Caco-2 (cell line): ENCODE measurements around the gene STXBP2. TPM values are rescaled to one million over a fixed set of nuclear protein-coding genes. Genes with fewer than 3 reads are reported as not detected.

Experiments
- BruUV-seq: library from RNA; stranded (reverse); fragments of 400-500 nt; replicated peaks from 2 replicates; lab custom pipeline; 2021; lab: Mats Ljungman, UMichigan
- CTCF ChIA-PET: fragments of 300-600 bp; sonication (Branson Sonifier 250); formaldehyde crosslinking; loops from one replicate; lab custom pipeline; 2022; ENCODE audit warnings: antibody characterized with exemption; lab: Charles Lee
- POLR2A ChIA-PET: fragments of 300-600 bp; sonication (Branson Sonifier 250); formaldehyde crosslinking; loops from one replicate; lab custom pipeline; 2022; ENCODE audit warnings: antibody characterized with exemption; lab: Charles Lee
- DNase-seq, 2 experiments: peaks; one replicate each; pipeline versions ENCODE4 v3.0.0 to v3.0.0-alpha.2; 2020 to 2022
- H3K27me3 ChIP-seq: replicated peaks from 2 replicates; pipeline ENCODE4 v1.6.0; 2011; ENCODE audit warnings: low read length; ENCODE audit not compliant: control insufficient read depth, insufficient read depth
- H3K36me3 ChIP-seq: 2 replicates; pipeline ENCODE4 v1.5.1; 2011; ENCODE audit warnings: low read length; ENCODE audit not compliant: control insufficient read depth, insufficient read depth
- H3K4me1 ChIP-seq: fragments of 250-450 bp; sonication (Bioruptor Pico); 2 replicates; pipeline ENCODE4 v1.5.1; 2020; ENCODE audit warnings: mild to moderate bottlenecking
- H3K4me3 ChIP-seq: 2 replicates; pipeline ENCODE4 v1.5.1; 2011; ENCODE audit warnings: low read depth, mild to moderate bottlenecking, control low read depth, low read length
- H3K9me3 ChIP-seq: fragments of 250-450 bp; sonication (Bioruptor Pico); 2 replicates; pipeline ENCODE4 v1.5.1; 2020; ENCODE audit warnings: mild to moderate bottlenecking, moderate library complexity
- H3K27ac Mint-ChIP-seq: one replicate; pipeline ENCODE4 v1.8.0; 2022; ENCODE audit warnings: mixed read lengths; ENCODE audit not compliant: unreplicated experiment
- H3K27me3 Mint-ChIP-seq: one replicate; pipeline ENCODE4 v1.8.0; 2022; ENCODE audit warnings: mixed read lengths; ENCODE audit not compliant: insufficient read depth, unreplicated experiment
- H3K36me3 Mint-ChIP-seq: one replicate; pipeline ENCODE4 v1.8.0; 2022; ENCODE audit warnings: mild to moderate bottlenecking, mixed read lengths; ENCODE audit not compliant: insufficient read depth, unreplicated experiment
- H3K4me1 Mint-ChIP-seq: one replicate; pipeline ENCODE4 v1.8.0; 2022; ENCODE audit warnings: low read depth, mixed read lengths; ENCODE audit not compliant: unreplicated experiment
- H3K4me3 Mint-ChIP-seq: one replicate; pipeline ENCODE4 v1.8.0; 2022; ENCODE audit warnings: mild to moderate bottlenecking, moderate library complexity, mixed read lengths; ENCODE audit not compliant: unreplicated experiment
- H3K9me3 Mint-ChIP-seq: one replicate; pipeline ENCODE4 v1.8.0; 2022; ENCODE audit warnings: mixed read lengths; ENCODE audit not compliant: unreplicated experiment
- CTCF ChIP-seq, 2 experiments: fragments of 200-600 bp in 1 of 2; IDR thresholded peaks; 1 replicate in 1 of 2; 2 replicates in 1 of 2; pipeline versions ENCODE4 v1.5.1 to v1.8.0; 2011 to 2022; ENCODE audit warnings: antibody characterized with exemption in 1 of 2, control low read depth in 1 of 2, inconsistent platforms in 1 of 2, low read depth in 1 of 2, low read length in 1 of 2, mild to moderate bottlenecking in 1 of 2, moderate library complexity in 1 of 2; ENCODE audit not compliant: insufficient read depth in 1 of 2, severe bottlenecking in 1 of 2, unreplicated experiment in 1 of 2
- intact Hi-C: fragments of 100-400 bp; cut with micrococcal nuclease; formaldehyde crosslinking; loops from one replicate; pipeline ENCODE4 v1.10.0; 2022; ENCODE audit not compliant: unreplicated experiment
- total RNA-seq: library from RNA; stranded (reverse); gene quantifications from 2 replicates; pipeline ENCODE4 v1.2.3, GENCODE V29; 2022

The STXBP2 gene
- total RNA-seq, 1 experiment from 2014 or later: 113 TPM

- ChIA-PET CTCF (no interaction called here), POLR2A (no interaction called here)
- H3K27ac Mint-ChIP-seq: no peak overlapping the region
- Histone ChIP-seq H3K27me3 (no peaks in the 10 kb centered on the region), H3K36me3 (no peaks in the 10 kb centered on the region; the same call in 1 of the 2 replicates), H3K4me1 (peaks cover 11% of the 10 kb centered on the region), H3K9me3 (no peaks in the 10 kb centered on the region), H3K4me3 (no peak overlapping the region)
- no peaks in the 10 kb centered on the region for H3K9me3 Mint-ChIP-seq
- H3K27me3 Mint-ChIP-seq: no peaks in the 10 kb centered on the region
- DNase-seq: no peak
- H3K4me3 Mint-ChIP-seq: no peak overlapping the region
- no TSS peak for BruUV-seq
- peaks cover 39% of the 10 kb centered on the region for H3K36me3 Mint-ChIP-seq
- TF ChIP-seq CTCF (IDR thresholded peaks at IDR 0.05; ENCODE audit: insufficient read depth in 1 of 2, low read depth in 1 of 2, low read length in 1 of 2, severe bottlenecking in 1 of 2, unreplicated experiment in 1 of 2): no peak
- H3K4me1 Mint-ChIP-seq: peaks cover 13% of the 10 kb centered on the region
- intact Hi-C loops: no loop called here
Observed at GRCh38 chr19:7598180-7598579, 38.7 kb upstream of the STXBP2 start.

DNA sequence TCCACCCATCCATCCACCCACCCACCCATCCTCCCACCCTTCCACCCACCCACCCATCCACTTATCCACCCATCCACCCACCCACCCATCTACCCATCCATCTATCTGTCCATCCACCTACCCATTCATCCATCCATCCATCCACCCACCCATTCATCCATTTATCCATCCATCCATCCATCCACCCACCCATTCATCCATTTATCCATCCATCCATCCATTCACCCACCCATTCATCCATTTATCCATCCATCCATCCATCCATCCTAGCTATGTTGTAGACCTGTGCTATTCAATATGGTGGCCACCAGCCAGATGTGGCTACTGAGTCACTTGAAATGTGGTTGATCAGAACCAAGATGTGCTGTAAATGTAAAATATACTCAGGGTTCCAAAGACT, 36.2 kb upstream of the STXBP2 start:
- no peaks in the 10 kb centered on the region for H3K9me3 ChIP-seq
- Mint-ChIP-seq H3K4me3 (no peak overlapping the region), H3K4me1 (peaks cover 7% of the 10 kb centered on the region), H3K27ac (no peak overlapping the region), H3K27me3 (no peaks in the 10 kb centered on the region), H3K36me3 (peaks cover 57% of the 10 kb centered on the region), H3K9me3 (peaks cover 8% of the 10 kb centered on the region)
- no peak overlapping the region for H3K4me3 ChIP-seq
- no peak for DNase-seq
- CTCF ChIA-PET: no interaction called here
- POLR2A ChIA-PET: no interaction called here
- peaks cover 8% of the 10 kb centered on the region for H3K4me1 ChIP-seq
- no peaks in the 10 kb centered on the region; the same call in 1 of the 2 replicates for H3K36me3 ChIP-seq
- H3K27me3 ChIP-seq: no peaks in the 10 kb centered on the region
- intact Hi-C loops: no loop called here
- no TSS peak for BruUV-seq
- TF ChIP-seq CTCF (IDR thresholded peaks at IDR 0.05; ENCODE audit: insufficient read depth in 1 of 2, low read depth in 1 of 2, low read length in 1 of 2, severe bottlenecking in 1 of 2, unreplicated experiment in 1 of 2): no peak

- Mint-ChIP-seq H3K36me3 (peaks cover 59% of the 10 kb centered on the region), H3K27me3 (no peaks in the 10 kb centered on the region), H3K4me3 (no peak overlapping the region), H3K27ac (no peak overlapping the region), H3K9me3 (peaks cover 11% of the 10 kb centered on the region), H3K4me1 (peaks cover 7% of the 10 kb centered on the region)
- no peak for TF ChIP-seq CTCF (IDR thresholded peaks at IDR 0.05; ENCODE audit: insufficient read depth in 1 of 2, low read depth in 1 of 2, low read length in 1 of 2, severe bottlenecking in 1 of 2, unreplicated experiment in 1 of 2)
- H3K4me1 ChIP-seq: peaks cover under 1% of the 10 kb centered on the region; the same call in 1 of the 2 replicates
- ChIA-PET POLR2A (no interaction called here), CTCF (no interaction called here)
- no peak overlapping the region for H3K4me3 ChIP-seq
- H3K9me3 ChIP-seq: no peaks in the 10 kb centered on the region
- intact Hi-C loops: no loop called here
- H3K27me3 ChIP-seq: no peaks in the 10 kb centered on the region
- no TSS peak for BruUV-seq
- no peak for DNase-seq
- no peaks in the 10 kb centered on the region; the same call in 1 of the 2 replicates for H3K36me3 ChIP-seq
Observed at GRCh38 chr19:7602240-7602934, 34.5 kb upstream of the STXBP2 start.
